Adrenal gland (tissue), 5 donors: ENCODE measurements around the gene CREBL2.
"Not testable (repeated sequence)": the region's sequence is repeated elsewhere in the genome, so short reads cannot be mapped to it uniquely, and the experiment has no call there.

ENCODE experiments used
- CTCF ChIP-seq, 6 experiments: fragments of 450-650 bp in 4 of 6; fragments of 200-600 bp in 2 of 6; sonication (generic) in 1 of 6; IDR thresholded peaks; 1 replicate in 5 of 6; 2 replicates in 1 of 6; pipeline versions ENCODE4 v1.5.1 to v1.8.0; 2016 to 2021; ENCODE audit warnings: antibody characterized with exemption in 6 of 6, mild to moderate bottlenecking in 2 of 6, moderate library complexity in 1 of 6
- POLR2A ChIP-seq, 2 donors: fragments of 450-650 bp; IDR thresholded peaks; one replicate each; pipeline ENCODE4 v1.6.1; 2017; ENCODE audit warnings: antibody characterized with exemption in 2 of 2, mild to moderate bottlenecking in 2 of 2, moderate library complexity in 1 of 2
- donor health status: DM: no; HTN: no; CAD: no.

GRCh38 chr12:12652704-12653103 is 41.0 kb downstream of the CREBL2 start:
- TF ChIP-seq CTCF, POLR2A (IDR thresholded peaks at IDR 0.05): not testable (repeated sequence)
